ENCODE measurements around the gene ERCC3.
"Not testable (repeated sequence)": the region's sequence is repeated elsewhere in the genome, so short reads cannot be mapped to it uniquely, and the experiment has no call there.

The ERCC3 gene

GRCh38 chr2:127231130-127231865, 62.6 kb downstream of the ERCC3 start:
- DNase-seq (ENCODE audit: low spot score): no peak
- no peak for TF ChIP-seq CTCF (IDR thresholded peaks at IDR 0.05; ENCODE audit: extremely low read depth, insufficient read depth, missing control alignments)
- in situ Hi-C loops (cut with MboI; ENCODE audit: low pct_unique_long_range_greater_than_20kb, low sequenced_read_pairs, unreplicated experiment): no loop called here

DNA sequence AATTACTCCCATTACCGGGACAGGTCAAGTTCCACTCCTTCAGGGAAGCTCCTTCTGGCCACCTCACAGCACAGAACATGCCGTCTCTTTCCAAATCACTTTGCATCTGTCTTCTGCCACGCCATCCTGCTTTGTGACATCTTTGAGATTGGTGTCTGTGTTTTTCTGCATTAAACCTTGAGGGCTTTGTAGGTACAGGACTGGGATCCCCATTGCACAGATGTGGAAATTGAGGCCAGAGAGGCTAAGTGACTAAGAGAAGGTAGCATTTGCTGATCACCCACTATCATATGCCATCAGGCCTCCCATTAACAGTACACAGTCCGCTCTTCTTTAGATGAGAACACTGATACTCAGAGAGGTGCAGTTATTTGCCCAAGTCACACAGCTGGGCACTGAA, 64.4 kb downstream of the ERCC3 start:
- in situ Hi-C loops (cut with MboI; ENCODE audit: low pct_unique_long_range_greater_than_20kb, low sequenced_read_pairs, unreplicated experiment): no loop called here
- no peak for DNase-seq (ENCODE audit: low spot score)
- TF ChIP-seq CTCF (IDR thresholded peaks at IDR 0.05; ENCODE audit: extremely low read depth, insufficient read depth, missing control alignments): no peak

GRCh38 chr2:127228102-127228501, 65.8 kb downstream of the ERCC3 start:
- in situ Hi-C loops (cut with MboI; ENCODE audit: low pct_unique_long_range_greater_than_20kb, low sequenced_read_pairs, unreplicated experiment): no loop called here

DNA sequence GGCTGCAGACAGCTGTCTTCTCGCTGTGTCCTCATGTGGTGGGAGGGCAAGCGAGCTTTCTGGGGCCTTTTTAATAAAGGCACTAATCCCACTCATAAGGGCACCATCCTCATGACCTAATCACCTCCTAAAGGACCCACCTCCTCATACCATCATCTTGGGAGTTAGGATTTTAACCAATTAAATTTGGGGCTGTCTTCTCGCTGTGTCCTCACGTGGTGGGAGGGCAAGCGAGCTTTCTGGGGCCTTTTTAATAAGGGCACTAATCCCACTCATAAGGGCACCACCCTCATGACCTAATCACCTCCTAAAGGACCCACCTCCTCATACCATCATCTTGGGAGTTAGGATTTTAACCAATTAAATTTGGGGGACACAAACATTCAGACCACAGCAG, 66.7 kb downstream of the ERCC3 start:
- in situ Hi-C loops (cut with MboI; ENCODE audit: low pct_unique_long_range_greater_than_20kb, low sequenced_read_pairs, unreplicated experiment); DNase-seq (ENCODE audit: low spot score): not testable (repeated sequence)

More at GRCh38 chr2:127228102-127228501, 65.8 kb downstream of the ERCC3 start:
- DNase-seq (ENCODE audit: low spot score): no peak
- no peak for TF ChIP-seq CTCF (IDR thresholded peaks at IDR 0.05; ENCODE audit: extremely low read depth, insufficient read depth, missing control alignments)

DNA sequence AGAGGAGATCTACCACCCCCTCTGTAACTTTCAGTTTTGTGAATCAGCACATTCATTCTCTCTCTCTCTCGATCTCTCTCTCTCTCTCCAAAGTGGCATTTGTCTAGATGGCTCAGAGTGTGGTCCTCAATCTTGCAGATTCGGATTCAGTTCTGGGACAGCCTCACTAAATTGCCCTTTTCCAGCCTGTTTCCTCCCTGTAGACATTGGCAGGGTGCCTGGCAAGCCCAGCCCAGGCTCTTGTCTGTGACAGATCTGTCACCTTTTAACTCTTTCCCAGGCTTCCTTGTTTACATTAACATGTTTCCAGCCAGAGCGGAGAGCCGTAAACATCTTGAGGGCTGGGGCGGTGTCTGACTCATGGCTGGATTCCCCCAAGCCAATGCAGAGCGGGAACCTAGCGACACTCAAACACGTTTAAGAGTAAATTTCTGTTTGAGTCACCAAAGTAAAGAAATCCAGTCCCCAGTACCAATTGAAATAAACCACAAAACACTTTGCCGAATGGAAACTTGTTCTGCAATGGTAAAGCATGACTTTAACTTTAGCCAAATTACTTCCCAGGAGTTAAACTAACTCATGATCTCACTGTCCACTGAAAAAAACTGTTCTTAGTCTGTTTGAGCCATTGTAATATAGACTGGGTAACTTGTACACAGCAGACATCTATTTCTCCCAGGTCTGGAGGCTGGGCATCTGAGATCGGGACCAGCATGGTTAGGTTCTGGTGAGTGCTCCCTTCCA, 67.3 kb downstream of the ERCC3 start:
- in situ Hi-C loops (cut with MboI; ENCODE audit: low pct_unique_long_range_greater_than_20kb, low sequenced_read_pairs, unreplicated experiment): no loop called here
- DNase-seq (ENCODE audit: low spot score): peak; percentile 69
- TF ChIP-seq CTCF (IDR thresholded peaks at IDR 0.05; ENCODE audit: extremely low read depth, insufficient read depth, missing control alignments): no peak

DNA sequence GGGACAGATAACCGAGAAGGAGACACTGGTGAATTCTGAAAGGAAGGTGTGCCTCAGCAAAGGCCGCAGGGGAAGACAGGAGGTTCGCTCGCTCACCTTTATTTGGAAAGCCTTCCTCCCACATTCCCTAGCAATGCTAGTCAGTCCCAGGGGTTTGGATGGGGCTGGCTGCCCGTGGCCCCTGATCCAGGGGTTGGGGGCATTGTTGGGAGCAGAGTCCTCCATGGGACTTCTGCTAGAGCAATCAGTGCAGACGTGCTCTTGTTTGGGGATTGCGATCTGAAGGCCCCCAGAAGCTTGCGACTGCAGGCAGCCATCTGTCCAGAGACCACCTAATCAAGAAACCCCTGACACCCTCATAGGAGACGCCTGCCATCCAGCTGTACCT, 67.8 kb downstream of the ERCC3 start:
- no peak for TF ChIP-seq CTCF (IDR thresholded peaks at IDR 0.05; ENCODE audit: extremely low read depth, insufficient read depth, missing control alignments)
- no peak for DNase-seq (ENCODE audit: low spot score)
- in situ Hi-C loops (cut with MboI; ENCODE audit: low pct_unique_long_range_greater_than_20kb, low sequenced_read_pairs, unreplicated experiment): no loop called here
